ENCODE results near the gene NFATC4.

The NFATC4 gene

GRCh38 chr14:24395609-24396582, 27.9 kb downstream of the NFATC4 start:
- DNase-seq (ENCODE audit: extremely low read depth, low read depth), result no peak
- no peak overlapping the region for H3K4me3 ChIP-seq (replicated peaks; ENCODE audit: low read depth, low read length)
- no peak for TF ChIP-seq CTCF (IDR thresholded peaks at IDR 0.05; ENCODE audit: low read depth, low read length, missing control alignments)

GRCh38 chr14:24397639-24398292, 29.8 kb downstream of the NFATC4 start:
- no peak for TF ChIP-seq CTCF (IDR thresholded peaks at IDR 0.05; ENCODE audit: low read depth, low read length, missing control alignments)
- H3K4me3 ChIP-seq (replicated peaks; ENCODE audit: low read depth, low read length), result no peak overlapping the region
- DNase-seq (ENCODE audit: extremely low read depth, low read depth), result no peak

GRCh38 chr14:24398293-24398652, 30.3 kb downstream of the NFATC4 start:
- DNase-seq (ENCODE audit: extremely low read depth, low read depth), result no peak
- no peak overlapping the region for H3K4me3 ChIP-seq (replicated peaks; ENCODE audit: low read depth, low read length)
- TF ChIP-seq CTCF (IDR thresholded peaks at IDR 0.05; ENCODE audit: low read depth, low read length, missing control alignments), result no peak

- H3K4me3 ChIP-seq (replicated peaks; ENCODE audit: low read depth, low read length), result peak within 1 kb of the TSS; percentile 46
- DNase-seq (ENCODE audit: extremely low read depth, low read depth), result no peak
These were observed 30.9 kb downstream of the NFATC4 start, which contains the start of gene NYNRIN for GRCh38 chr14:24398653-24399446. NYNRIN (plus strand) TSS chr14:24399003; CDS start chr14:24399247, 244 bp downstream.

GRCh38 chr14:24399447-24399822, 31.5 kb downstream of the NFATC4 start:
- DNase-seq (ENCODE audit: extremely low read depth, low read depth), result no peak
- H3K4me3 ChIP-seq (replicated peaks; ENCODE audit: low read depth, low read length), result peak overlapping the region; percentile 46
- no peak for TF ChIP-seq CTCF (IDR thresholded peaks at IDR 0.05; ENCODE audit: low read depth, low read length, missing control alignments)

More at GRCh38 chr14:24398653-24399446, 30.9 kb downstream of the NFATC4 start, which contains the start of gene NYNRIN:
- TF ChIP-seq CTCF (IDR thresholded peaks at IDR 0.05; ENCODE audit: low read depth, low read length, missing control alignments), result no peak

GRCh38 chr14:24399999-24400718, 32.2 kb downstream of the NFATC4 start:
- TF ChIP-seq CTCF (IDR thresholded peaks at IDR 0.05; ENCODE audit: low read depth, low read length, missing control alignments), result no peak
- peak overlapping the region; percentile 46; the same call in 1 of the 2 replicates for H3K4me3 ChIP-seq (replicated peaks; ENCODE audit: low read depth, low read length)
- DNase-seq (ENCODE audit: extremely low read depth, low read depth), result no peak

All from HFF-Myc (cell line).